ENCODE results near the gene CDH26.
"Not testable (repeated sequence)": the region's sequence is repeated elsewhere in the genome, so short reads cannot be mapped to it uniquely, and the experiment has no call there.

CDH26 gene

DNA sequence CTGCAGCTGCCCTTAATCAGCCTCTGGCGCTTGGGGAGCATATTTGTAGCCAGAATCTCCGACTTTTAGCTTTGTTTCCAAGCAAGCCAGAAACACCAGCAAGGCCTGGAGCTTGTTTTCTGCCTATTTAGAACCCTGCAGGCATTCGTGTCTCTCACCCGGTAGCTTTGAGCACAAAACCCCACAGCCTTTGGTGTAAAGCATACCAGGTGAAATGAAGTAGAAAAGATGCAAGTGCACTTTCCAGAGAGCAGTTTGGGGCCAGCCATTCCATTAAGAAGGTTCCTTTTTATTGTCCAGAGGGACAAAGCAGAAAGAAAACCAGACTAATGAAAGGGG lies 17.3 kb upstream of the CDH26 start:
- DNase-seq (ENCODE audit: low read depth), result no peak

DNA sequence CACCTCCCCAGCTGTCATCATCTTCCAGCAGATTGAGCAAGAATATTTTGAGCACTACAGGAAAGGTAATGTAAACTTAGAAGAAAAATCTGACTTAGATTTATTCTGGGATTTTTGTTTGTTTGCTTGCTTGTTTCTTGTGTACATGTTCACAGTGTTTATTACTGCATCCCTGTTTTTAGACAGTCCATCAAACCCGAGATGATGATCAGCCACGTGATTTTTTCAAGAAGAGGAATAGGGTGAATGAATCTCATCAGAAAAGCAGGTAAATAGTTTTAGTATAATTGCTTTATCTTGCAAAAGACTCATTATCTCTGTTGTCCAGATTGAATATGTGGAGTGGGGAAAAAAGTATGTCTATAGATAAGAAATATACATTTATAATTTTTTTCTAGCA lies 16.0 kb upstream of the CDH26 start:
- DNase-seq (ENCODE audit: low read depth), result no peak

DNA sequence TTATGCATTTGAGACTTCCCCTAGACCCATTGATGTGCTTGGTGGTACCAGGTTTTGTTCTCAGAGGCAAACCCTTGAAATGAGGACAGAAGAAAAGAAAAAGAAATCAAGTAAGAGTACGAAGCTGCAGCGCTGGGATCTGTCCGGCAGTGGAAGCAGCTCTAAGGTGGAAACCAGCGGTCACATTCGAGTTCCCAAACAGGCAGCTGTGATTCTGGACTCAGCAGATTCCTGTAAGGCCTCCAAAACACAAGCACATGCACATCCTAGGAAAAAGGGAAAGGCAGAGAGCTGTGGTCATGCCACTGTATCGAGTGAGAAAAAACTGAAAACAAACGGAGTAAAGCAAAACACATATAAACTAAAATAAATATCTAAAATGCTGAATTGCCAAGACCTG lies 13.5 kb upstream of the CDH26 start:
- no peak for DNase-seq (ENCODE audit: low read depth)

DNA sequence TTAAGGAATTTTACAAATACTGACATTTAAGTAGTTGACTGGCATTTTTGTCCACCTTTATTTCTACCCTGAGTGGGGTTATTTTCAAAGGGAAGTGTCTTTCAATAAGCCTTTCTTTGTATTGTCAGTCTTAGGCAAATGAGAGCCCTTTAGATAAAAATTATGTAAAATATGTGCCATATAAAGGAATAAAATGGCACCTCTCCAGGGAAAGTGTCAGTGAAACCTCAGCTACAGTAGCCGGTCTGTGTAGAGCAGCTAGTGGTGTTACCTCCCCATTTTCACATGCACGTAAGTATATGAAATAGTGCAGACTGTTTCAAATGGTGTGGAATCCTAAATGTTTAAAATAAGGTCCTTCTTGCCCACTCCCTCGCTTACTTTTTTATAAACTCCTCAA lies 13.0 kb upstream of the CDH26 start:
- DNase-seq (ENCODE audit: low read depth), result no peak

DNA sequence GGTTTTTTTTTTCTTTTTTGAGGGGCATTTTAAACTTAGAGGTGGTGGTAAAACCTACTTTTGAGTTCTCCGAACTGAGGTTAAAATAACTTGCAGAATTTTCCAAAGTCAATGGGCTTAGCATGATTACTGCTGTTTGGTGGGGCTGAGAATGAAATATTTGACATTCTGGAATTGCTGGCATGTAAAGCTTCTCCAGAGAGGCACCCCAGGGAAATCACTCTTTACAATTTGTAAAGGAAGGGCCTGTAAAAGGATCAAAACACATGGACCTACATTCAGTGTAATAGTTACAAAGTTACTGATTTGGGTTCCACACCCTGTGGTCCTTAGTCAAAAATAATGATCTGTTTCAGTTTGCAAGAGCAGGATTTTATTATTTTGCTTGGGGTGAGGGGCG lies 12.5 kb upstream of the CDH26 start:
- no peak for DNase-seq (ENCODE audit: low read depth)

DNA sequence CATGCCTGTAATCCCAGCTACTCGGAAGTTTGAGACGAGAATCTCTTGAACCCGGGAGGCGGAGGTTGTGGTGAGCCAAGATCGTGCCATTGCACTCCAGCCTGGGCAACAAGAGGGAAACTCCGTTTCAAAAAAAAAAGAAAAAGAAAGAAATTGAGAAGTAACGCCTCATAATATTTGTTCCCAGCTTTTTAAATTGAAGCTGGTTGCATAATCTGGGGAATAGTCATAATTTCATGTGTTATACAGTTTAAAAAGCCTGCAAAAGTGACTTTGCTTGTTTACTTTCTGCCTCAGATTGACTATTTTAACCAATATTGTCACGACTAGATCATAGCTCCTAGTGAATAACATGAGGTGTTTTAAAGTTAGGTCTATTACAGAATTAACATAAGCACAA lies 10.8 kb upstream of the CDH26 start:
- DNase-seq (ENCODE audit: low read depth), result no peak

DNA sequence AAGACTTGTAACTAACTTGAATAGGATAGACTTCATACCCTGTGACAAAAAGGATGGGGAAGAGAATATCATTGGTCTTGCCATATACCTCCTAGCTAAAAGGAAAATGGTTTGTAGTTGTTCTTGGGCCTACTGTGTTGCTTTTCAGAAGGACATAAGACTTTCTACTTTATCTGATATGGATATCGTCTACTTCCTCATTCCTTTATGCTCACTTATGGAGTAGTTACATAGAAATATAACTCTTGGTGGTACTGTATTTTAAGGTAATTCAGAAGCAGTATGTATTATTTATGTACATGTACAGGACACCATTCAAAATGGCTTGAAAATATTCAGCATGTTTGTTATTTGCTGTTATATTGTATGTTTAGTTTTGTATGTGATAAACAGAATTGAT lies 10.0 kb upstream of the CDH26 start:
- DNase-seq (ENCODE audit: low read depth), result no peak

DNA sequence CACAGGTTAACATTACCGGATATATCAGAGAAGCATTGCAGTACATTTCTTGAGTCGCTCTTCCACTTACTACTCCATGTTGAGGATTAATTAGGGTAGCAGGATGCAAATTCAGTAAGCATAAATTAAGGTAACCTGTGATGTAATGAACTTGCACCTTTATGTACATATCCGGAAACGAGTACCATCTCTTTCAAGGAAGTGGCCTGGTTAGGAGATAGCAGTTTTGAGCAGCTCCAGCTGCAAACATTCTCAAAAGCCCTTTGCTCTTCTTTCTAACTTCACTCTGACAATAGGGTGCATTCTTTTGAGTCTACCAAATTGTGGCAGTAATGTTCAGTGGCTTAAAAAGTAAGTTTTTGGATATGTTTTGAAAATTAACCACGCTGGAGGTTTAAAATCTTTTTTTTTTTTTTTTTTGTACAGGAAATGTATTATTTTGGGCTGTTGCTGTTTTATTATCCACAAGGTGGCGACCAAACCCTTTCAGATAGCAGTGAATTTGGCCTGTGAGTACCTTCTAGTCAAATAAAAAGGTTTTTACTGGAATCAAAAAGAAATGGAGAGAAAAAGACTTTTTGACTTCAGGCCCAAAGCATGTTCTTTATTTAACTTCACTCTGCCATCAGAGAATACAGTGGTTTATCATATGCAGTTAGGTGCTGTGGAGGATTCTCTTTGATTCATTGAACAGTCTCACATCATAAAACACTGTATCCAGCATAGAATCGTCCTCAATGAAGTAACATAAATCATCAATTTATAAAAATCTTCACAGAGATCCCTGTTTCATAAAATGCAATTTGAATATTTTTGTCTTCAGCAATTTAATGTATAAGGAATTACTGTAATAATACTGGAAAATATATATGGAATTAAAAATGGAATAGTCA lies 9.1 kb upstream of the CDH26 start:
- DNase-seq (ENCODE audit: low read depth), result no peak

DNA sequence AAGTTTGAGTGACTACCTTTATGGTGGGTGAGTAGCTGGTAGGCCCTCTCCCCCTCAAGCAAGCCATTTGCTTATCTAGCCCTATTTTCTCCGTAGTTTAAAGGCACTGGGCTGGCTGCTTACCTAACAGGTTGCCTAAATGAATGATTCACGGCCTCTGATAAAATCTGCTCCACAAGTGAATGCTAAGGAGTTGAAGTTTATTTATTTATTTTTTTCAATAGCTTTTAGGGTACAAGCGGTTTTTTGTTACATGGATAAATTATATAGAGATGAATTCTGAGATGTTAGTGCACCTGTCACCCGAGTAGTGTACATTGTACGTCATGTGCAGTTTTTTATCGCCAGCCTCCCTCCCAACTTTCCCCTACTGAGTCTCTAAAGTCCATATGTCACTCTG lies 8.3 kb upstream of the CDH26 start:
- no peak for DNase-seq (ENCODE audit: low read depth)

DNA sequence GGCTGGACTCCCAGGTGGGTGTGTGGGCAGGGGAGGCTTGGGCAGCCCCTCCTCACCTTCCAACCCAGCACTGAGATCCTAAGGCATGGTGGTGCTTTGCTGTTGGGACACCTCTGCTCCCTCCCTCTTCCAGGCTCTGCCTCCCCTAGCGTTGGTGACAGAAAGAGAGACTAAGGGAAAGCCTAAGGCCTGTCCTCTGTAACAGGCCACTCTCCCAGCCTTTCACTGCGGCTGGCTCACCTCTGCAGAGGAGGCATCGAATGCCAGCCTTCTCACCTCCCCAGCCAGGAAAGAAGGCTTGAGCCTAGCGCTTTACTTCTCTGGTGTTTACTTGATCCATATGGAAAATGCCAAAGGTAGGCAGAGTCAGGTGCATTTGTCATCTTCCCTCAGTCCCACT lies 3.5 kb upstream of the CDH26 start:
- no peak for DNase-seq (ENCODE audit: low read depth)

DNA sequence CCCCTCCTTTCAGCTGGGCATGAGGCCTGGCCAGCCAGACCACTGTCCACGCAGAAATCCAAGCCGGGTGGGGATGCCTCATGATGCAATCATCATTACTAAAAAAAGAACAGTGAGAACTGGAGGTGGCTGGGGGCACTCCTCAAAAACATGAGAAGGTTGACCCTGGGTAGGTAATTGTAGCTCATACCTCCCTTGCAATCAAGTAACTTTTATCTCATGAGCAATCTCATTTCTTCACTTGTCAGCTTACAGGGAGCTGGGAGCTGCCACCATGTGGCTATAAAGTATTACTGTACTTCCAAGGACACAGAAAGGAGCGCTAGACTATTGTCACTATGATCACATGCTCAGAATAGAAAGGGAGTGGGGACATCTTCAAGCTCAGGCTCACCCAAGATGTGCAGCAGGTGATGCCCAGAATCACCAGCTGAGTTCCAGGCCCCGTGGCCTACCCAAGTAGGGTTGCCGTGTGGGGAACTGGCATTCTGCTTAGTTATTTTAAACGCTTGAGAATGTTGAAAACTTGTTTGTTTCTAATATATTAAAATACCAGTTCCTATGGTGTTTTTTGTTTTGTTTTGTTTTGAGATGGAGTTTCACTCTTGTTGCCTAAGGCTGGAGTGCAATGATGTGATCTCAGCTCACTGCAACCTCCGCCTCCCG lies 3.0 kb upstream of the CDH26 start:
- no peak for DNase-seq (ENCODE audit: low read depth)

DNA sequence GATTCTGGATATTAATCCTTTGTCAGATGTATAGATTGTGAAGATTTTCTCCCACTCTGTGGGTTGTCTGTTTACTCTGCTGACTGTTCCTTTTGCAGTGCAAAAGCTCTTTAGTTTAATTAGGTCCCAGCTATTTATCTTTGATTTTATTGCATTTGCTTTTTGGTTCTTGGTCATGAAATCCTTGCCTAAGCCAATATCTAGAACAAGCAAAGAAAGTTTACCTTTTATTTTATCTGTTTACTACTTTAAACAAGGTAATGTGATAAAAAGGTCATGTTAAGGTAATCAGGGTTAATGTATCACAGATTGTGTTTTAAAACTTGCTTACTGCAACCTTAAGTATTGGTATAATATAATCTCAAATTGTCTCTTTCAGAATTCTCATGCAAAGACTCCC lies 655 bp upstream of the CDH26 start:
- DNase-seq (ENCODE audit: low read depth), result not testable (repeated sequence)

DNA sequence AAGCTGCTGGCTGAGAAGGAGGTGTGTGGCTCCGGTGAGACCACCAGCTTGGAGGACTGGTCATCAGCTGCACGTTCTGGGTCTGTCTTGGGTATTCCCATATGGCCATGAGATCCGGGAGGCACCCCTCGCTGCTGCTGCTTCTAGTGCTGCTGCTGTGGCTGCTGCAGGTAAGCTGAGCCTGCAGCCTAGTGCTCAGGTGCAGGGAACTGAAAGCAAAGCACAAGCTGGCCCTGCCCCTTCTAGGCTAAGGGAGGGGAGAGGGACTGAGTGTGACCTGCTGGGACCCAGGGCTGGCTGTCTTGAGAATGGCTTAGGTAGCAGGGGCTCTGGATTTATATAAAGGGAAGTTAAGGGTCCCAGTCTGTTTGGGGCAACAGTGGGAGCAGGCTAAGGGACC lies 403 bp downstream of the CDH26 start:
- no peak for DNase-seq (ENCODE audit: low read depth)

DNA sequence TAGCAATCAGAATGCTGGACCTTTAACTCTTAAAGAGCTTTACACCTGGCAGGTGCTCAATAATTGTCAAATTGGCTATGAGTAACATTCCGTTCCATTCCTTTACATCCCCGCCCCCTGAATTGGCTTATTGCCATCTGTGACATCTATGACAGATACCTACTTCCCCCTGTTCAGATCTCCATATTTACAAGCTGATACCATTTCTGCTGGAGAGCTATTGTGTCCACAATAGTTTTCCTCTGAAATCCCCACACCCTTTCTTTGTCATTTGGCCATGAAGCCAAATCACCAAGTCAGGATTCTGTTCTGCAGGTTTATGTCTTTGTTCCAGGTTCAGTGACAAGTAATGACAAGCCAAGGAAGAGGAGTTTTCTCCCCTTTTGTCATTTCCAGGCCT lies 3.2 kb downstream of the CDH26 start:
- DNase-seq (ENCODE audit: low read depth), result no peak

DNA sequence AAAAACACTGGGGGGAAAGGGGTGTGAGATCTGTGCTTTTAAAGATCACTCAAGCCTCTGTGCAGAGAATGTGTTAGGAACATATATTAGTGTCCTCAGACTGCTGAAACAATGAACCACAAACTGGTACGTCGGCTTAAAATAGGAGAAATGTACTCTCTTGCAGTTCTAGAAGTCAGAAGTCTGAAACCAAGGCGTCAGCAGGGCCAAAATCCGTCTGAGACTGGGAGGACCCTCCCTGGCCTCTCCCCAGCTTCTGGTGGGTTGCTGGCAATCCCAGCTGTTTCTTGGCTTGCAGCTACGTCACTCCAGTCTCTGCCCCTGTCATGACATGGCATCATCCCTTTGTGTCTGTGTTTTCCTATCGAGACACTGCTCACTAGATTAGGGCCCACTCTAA lies 3.9 kb downstream of the CDH26 start:
- DNase-seq (ENCODE audit: low read depth), result no peak

DNA sequence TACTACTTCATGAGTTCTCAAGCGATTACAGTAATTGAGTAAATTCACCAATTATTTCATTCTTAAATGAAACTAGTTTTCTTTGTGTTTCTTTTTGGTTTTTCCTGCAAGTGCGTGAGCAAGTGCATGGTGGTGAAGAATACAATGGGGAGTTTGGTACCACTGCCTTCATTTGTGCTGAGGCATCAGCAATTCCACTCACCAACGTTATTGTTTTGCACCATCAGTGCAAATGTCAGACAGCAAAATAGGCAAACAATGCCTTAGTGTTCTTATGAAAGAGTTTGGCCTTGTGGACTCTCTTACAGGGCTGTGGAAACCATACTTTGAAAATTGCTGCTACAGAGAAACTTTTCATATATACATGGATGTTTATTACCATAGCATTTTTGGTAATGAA lies 8.2 kb downstream of the CDH26 start:
- no peak for DNase-seq (ENCODE audit: low read depth)

DNA sequence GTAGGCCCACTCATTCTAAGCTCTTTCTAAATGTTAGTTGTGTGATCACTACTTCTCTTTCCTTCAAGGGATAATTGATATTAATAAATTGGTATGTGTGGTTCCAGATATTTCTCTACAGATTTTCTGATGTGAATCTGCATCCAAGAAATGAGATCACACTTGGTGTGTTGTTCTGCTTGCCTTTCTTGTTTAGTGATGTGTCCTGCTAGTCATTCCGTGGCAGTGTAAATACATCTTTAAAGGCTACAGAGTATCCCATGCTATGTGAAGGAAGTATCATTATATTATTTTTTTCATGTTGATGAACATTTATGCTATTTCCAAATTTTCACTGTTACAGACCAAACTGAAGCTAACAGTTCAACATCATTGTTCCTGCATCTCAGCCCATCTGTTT lies 13.2 kb downstream of the CDH26 start:
- no peak for DNase-seq (ENCODE audit: low read depth)

DNA sequence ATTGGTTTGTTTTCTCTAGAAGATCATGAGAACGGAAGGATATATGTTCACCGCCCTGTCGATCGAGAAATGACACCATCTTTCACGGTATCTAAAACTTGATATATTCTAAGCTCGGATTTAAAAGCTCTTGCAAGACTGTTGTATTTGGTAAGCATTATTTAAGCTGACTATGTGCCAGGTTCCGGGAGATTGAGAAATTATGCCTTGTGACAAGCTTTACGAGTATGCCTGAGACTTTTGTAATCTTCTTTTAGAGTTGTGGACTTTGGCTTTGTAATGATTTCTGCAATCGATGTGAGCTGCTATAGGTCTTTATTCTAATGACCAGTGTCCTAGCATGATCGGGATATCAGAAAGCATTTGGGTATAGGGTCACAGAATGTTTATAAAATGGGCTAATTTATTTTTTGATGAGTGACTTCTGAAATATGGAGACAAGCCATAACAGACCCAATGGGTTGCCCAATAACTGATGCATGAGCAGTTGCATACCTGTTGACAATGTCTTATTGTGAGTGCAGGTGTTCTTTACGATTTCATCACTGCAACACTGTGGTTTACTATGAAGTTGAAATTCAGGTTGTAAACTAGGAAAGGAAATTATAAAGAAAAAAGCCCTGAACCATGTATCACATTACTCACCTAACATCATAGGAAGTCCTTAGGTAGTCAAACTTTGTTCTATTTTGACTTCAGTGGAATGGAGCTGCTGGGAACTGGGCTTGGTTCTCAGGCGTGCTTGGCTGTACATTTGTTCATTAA lies 14.0 kb downstream of the CDH26 start:
- no peak for DNase-seq (ENCODE audit: low read depth)

DNA sequence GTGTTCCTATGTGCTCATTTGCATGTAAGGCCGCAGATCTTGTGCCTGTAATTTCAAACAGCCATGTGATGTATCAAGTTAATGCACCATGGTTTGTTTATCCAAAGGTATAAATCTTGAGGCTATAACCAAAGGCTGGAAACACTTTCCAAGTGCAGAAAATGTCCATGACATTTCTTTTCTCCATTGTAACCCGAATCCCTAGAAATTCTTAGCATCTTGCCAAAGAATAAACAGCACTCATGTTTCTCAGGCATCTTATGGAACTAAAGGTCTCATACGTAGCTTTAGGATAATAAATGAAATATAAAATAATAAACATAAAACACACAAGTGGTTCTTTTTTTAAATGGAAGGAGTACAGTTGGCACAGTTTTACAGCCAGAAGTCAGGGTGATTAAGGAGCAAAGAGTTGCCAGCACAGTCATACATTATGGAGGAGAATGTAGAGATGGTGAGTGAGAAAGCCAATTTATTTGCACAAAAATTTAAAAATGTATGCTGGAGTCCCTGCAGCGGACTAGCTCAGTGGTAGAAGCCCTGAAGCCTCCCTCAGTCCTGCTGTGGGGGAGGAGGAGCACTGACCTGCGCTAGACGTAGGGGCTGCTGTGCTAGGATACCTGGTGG lies 18.0 kb downstream of the CDH26 start:
- no peak for DNase-seq (ENCODE audit: low read depth)

DNA sequence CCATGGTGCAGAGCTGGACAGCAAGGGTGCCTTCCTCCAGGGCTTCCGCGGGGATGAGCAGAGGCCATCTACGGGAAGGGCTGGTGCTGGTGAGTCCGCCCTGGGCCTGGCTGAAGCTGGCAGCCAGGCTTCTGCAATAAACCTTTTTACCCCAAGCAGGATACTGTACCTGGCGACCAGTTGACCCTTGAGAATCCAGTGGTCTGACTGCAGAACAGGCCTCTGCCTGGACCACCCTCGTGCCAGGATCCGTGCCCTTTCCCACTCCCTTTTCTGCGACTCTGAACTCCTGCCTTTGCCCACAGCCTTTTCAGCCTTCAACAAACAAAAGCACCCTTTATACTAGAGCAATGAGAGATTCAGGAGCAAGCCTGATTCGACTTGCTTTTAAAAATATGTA lies 18.9 kb downstream of the CDH26 start:
- no peak for DNase-seq (ENCODE audit: low read depth)

DNA sequence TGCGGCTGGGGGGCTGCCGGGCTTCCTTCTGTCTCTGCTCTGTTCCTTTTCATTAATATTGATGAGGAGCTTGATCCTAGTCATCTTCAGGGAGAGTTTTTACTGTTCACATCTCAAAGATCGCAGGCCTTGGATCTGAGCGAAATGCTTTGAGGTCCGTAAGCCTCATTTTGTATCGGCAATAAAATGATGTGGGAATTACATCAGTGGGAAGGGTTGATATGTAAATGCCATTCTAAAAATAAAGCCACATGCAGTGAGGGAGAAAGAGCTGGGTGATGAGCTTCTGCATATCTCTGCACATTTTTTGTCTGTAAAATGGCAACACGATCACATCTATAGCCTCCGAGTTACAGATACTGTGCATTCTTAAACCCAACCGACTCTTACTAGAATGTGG lies 24.9 kb downstream of the CDH26 start:
- DNase-seq (ENCODE audit: low read depth), result no peak

DNA sequence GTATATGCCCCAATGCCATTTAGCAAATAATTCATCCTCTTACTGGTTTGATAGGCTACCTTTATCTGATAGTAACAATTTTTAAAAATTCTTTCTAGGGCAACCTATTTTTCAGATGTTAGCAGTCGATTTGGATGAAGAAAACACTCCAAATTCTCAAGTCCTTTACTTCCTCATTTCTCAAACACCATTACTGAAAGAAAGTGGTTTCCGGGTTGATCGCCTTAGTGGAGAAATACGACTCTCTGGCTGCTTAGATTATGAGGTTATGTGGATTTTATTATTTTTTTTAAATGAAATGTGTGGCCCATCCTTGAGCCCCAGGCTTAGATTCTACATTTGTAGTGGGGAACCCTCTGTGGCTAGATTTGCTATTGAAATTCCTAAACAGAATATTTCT lies 26.3 kb downstream of the CDH26 start:
- no peak for DNase-seq (ENCODE audit: low read depth)

DNA sequence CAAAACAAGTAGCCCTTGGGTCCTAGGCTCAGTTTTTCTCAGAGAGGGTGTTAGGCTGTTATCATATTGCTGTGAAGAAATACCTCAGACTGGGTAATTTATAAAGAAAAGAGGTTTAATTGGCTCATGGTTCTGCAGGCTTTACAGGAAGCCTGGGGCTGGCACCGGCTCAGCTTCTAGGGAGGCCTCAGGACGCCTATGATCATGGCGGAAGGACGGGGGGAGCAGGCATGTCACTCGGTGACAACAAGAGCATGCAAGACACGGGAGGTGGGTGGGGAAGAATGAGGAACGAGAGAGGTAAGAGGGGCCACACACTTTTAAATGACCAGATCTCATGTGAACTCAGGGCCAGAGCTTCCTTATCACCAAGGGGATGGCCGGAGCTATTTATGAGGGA lies 26.9 kb downstream of the CDH26 start:
- no peak for DNase-seq (ENCODE audit: low read depth)
